HG03139 (cell line): Measurements from ENCODE around the gene SLC39A5.
"Not testable (repeated sequence)": the region's sequence is repeated elsewhere in the genome, so short reads cannot be mapped to it uniquely, and the experiment has no call there.

Experiments used
- ATAC-seq: cut with Tn5 transposase; IDR thresholded peaks from one replicate; pipeline ENCODE4 v1.9.1; 2021; ENCODE audit not compliant: unreplicated experiment

SLC39A5 gene

DNA sequence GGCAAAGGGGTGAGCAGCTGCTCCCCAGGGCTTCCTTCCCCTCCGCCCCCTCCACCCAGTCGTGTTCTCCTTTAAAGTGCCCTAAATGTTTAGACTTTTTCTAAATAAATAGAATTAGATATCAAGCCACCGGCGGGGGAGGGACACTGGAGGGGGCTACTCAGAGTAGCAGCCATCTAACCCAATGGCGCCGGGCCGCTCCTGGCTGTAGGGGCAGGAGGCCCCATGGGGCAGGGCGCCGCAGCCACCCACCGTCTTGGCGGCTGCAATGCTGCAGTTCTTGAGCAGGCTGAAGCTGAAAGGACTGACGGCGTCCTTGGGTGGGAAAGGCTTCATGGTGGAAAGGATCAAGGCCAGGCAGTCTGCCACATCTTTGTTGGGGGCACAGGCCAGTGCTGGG, 13.1 kb downstream of the SLC39A5 start:
- no peak for ATAC-seq

DNA sequence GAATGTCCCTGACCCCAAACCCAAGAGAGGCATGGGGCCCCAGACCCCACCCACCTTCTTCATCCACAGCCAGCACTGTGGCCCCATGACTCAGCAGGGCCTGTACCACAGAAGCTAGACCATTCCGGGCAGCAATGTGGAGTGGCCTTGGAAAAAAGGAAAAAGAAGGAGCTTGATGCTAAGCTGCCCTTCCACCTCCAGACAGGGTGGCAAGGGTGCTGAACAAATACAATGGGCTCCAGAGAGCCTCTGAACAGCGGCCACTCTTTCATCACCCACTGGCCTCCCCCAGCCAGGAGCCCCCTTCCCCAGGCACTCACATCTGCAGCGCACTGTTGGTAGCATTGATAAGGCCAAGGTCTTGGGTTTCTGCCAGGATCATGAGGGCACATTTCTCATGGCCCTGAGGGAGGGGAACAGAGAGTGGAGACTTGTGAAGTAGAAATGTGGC, 13.9 kb downstream of the SLC39A5 start:
- no peak for ATAC-seq

DNA sequence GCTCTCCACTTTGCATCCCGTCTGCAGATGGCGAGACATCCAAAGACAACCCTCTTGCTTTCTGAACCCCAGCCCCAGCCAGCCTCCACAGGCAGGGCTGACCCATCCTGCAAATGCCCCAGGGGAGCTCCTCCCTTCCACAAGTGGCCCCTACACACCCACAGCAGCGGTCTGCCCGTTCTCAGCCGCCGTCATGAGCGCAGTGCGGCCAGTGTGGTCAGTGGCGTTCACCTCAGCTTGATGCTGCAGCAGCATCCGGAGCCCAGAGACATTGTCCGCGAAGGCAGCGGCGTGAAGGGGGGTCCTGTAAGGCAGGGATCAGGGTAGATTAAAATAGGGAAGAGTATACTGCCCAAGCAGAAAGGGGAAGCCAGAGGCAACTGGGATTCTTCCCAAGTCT, 14.6 kb downstream of the SLC39A5 start:
- ATAC-seq, result no peak

DNA sequence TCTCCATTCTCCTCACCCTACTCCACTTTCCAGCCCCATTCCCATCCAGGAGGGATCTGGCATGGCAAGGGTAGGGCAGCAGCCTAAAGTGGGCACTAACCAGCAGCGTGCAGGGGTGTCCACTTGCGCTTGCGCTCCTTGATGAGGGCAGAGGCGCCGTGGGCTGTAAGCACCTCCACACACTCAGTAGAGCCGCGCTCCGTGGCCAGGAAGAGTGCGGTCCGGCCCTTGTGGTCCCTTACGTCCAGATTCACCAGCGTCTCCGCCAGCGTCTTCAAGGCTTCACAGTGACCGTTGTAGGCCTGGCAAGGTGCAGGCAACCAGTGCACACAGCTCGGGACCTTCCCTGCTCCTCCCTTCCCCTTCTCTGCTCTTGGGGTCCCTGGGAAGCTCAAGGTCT, 18.1 kb downstream of the SLC39A5 start:
- ATAC-seq, result no peak

DNA sequence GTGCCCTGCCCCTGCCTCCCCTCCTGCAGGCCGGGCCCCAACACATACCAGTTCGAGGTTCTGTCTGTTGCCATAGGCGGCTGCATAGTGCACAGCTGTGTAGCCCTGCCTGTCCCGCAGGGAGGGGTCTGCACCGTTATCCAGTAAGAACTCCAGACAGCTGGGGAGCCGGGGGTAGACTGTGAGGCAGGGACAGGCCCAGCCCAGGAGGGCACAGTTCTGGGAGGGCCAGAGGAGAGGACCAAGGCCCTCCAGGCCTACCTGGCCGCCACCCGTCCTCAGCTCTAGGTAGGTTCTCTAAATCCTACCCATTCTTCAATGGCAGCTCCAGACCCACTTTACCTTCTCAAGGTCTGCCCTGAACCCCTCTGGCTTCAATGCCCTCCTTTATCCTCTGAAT, 18.9 kb downstream of the SLC39A5 start:
- no peak for ATAC-seq

DNA sequence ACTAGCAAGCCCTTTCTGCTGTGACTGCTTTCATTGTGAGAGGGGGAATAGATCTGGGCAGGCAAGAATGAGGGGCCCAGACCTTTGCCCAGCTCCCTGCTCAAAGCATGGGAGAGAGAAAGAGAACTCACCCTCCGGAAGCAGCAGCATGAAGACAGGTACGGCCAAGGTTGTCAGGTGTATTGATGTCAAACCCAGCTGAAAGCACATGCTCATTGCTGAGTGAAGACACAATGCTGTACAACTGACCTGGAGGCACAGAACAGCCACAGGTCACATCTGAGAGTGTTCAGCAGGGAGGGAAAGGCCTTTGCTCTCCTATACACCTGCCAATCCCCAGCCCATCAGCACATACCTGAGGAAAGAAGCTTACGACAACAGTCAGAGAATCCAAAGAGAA, 22.8 kb downstream of the SLC39A5 start:
- no peak for ATAC-seq

DNA sequence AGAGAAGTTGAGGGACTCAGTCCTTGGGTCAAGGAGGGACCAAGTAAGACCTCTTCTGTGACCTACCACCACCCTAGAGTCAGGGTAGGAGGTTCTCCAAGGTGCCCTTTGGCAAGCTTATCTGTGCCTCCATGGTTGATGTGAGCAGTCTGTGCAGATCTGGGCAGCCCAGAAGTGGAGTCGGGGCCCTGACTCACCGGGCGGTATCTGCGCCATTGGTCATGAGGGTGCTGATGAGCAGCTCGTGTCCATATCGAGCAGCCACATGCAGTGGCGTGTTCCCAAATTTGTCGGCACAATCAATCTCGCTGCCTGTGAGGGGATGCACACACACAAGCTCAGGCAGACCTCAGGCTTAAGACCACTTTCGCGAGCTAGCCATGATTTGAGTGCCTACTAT, 23.2 kb downstream of the SLC39A5 start:
- no peak for ATAC-seq

DNA sequence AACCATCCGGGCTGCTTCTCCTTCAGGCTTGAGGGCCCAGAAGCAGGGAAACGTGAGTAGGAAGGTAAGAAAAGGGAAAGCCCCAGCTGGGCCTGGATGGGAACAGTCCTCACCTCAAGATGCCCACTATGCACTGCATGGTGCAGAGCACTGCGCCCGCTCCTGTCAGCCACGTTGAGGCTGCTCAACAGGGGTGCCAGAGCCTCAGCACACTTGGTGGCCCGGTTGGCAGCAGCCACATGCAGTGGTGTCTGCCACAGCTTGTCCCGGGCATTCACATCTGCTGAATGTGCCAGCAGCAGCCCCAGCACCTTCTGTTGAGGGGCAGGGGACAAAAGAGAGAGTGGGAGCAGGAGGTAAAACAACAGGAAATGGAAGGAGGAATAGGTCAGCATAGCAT, 25.8 kb downstream of the SLC39A5 start:
- no peak for ATAC-seq

DNA sequence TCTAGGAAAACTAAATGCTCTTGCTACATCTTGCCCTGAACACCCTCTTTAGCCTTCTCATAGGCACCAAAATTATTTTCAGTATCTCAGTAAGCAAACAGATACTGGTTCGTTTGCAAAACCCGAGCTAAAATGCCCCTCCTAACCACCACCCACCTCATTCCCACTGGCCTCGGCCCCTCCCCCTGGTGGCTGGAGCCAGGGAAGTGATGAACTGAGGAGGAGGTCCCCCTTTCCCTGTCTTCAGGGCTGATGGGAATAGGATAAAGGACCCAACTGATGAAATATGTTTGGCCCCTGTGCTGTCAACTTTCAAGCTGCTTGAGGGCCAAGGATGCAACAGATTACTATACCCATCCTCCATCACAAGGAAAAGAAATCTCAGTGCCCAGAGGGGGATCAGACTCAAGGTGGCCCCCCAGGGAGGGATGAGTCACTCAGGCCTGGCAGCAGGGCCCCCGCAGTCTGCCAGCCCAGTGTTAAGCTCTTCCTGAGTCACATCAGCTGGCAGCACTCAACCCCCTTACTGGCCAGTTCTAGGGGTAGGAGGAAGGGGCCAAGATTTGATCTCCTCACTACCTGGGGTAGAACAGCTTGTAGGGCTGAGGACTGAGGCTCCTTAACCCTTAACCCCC, 26.6 kb downstream of the SLC39A5 start:
- ATAC-seq, result no peak

DNA sequence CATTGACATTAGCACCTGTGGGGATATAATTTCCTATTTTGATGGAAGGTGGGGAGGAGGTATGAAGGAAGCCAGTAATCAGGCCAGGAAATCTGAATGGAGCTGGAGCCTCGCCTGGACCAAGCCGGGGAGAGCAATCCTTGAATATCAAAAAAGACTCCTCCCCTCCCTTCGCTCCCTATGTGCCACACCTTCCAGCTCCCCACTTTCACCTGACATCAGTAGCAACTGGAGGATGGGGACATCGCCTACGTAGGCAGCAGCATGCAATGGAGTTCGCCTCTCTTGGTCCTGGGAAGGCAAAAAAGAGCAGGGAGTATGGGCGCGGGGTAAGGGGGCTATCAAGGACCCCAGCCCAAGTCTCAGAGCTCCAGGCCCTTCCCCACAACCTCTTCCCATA, 27.2 kb downstream of the SLC39A5 start:
- ATAC-seq, result no peak

DNA sequence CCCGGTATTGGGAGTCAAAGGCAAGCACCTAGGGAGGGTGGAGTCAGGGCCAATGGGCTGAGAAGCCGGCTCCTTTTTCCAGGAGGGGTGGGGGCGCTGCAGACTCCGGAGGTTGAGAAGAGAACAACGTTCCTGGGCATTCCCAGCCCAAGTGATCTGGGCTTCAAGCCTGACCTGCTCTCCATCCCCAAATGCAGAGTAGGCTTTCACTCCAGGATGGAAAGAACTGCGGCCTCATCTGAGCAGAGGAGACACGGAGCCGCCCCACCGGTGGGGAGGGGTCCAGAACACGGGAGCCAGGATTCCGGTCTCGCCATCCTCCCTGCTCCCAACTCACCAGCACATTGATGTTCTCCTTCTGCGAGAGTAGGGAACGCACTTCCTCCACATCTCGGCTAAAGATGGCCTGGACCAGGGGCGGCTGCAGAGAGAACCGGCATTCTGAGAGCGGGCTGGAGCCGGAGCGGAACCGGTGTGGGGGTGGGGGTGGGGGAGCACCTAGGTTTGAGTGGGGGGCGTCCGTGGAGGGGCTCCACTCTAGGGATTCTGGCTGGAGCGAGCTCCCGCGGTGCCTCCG, 27.7 kb downstream of the SLC39A5 start:
- no peak for ATAC-seq

DNA sequence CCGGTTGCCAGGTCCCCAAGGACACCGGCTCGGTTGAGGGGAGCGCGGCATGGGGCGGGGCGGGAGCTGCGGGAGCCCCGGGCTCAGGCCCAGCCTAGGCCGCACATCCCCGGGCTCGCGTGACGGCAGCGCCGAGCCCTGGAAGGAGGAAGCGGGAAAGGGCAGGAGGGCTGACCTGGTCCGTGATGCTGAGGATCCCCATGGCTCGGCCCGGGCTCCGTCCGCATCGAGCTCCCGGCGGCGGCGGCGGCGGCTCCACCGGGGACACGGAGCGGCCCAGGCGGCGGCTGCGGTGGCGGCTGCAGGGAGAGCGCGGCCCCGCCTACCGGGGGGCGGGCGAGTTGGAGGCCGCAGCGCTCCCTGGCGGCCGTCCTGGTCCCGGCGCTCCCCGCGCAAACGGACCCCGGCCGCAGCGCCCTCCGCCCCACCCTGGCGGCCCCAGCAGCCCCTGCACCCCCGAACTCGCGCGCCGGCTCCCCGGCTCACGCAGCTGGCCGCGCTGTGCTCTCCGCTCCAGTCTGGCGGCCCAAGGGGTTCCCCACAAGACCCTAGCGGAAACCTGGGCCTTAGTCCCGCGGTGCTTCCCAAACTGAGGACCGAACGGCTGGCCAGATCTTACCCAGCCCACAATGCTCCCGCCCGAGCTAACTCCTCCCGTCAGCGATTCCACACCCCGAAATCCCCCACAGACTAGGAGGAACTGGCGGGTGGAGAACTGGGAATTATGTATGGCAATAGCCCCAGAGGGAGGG, 28.4 kb downstream of the SLC39A5 start, which contains the start of gene ANKRD52:
Gene ANKRD52 (minus strand): TSS at position 317 of the 752 bp plus-strand sequence. CDS start 115 bp downstream, at position 202.
- ATAC-seq, result peak; percentile 94

DNA sequence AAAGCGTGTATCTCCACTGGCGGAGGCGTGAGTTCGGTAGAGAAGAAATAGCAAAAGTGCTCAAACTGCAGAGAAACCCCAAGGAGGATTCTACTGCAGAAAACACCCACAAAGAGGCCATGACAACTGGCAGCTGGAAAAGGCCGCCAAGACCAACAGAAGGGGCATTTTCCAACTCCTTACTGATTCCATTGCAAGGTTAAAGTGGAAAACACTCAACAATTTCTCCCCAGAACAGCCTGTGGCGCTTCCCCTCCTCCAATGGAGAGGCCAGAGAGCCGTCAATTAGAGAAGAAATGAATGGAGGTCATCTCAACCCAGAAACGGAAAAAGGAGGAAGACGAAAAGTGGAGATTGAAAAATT, 29.0 kb downstream of the SLC39A5 start:
- no peak for ATAC-seq

DNA sequence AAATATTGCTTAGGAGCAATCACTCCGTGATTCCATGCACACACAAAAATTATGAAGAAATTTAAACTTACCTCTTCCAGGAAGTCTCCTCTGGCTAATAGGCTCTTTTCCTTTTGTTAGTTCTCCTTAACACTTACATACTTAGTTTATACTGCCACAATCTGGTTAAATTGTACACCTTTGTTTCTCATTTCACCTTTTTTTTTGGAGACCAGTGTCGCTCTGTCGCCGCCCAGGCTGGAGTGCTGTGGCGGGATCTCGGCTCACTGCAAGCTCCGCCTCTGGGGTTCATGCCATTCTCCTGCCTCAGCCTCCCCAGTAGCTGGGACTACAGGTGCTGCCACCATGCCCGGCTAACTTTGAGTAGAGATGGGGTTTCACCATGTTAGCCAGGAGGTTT, 30.5 kb downstream of the SLC39A5 start:
- ATAC-seq, result no peak

DNA sequence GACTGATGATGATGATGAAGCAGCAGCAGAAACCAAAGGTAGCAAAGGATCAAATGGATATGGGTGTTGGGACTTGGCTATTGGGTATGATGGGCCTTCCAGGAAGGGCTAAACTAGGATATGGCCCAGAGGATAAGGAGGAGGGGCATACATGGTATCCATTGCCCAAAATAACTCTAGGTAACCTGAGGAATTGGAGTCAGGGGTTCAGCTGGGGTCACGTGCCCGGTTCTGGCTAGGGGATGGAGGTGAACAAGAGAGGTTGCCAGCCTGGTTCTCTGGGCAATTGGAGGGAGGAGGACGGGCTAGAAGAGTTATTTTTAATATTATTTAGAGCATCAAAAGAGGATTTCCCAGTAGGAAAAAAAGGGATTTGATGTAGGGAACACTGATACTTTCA, 31.1 kb downstream of the SLC39A5 start:
- ATAC-seq, result no peak

DNA sequence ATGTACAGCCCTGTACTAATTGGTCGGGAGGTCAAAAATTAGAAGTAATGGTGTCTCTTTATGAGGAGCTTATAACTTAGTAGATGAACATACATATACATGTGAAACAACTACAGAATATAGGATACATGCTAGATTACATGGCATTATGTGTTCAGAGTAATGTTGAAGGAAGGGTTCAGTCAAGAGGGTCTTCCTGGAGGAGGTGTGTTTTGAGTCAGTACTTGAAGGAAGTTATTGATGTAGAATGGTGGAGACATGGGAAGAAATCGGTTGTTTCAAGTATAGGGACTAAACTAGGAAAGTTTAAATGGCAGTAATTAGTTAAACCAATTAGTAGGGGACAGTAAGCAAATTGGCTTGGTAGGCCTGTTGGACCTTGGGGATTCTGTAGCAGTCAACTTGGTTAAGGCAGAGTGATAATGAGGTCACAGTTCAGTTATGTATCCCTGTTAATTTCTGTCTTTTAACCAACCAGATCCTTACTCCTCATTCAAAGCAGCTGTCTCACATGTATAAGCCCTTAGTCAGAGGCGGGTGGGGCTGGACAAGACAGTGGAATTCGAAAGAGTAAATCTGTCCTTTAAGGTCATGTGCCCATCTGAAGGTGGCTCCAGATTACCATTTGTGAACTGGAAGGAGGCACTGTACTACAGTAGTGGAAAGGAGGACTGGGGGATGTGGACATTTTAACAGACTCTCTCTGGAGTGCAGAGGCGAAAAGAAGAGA, 31.8 kb downstream of the SLC39A5 start:
- ATAC-seq, result no peak

DNA sequence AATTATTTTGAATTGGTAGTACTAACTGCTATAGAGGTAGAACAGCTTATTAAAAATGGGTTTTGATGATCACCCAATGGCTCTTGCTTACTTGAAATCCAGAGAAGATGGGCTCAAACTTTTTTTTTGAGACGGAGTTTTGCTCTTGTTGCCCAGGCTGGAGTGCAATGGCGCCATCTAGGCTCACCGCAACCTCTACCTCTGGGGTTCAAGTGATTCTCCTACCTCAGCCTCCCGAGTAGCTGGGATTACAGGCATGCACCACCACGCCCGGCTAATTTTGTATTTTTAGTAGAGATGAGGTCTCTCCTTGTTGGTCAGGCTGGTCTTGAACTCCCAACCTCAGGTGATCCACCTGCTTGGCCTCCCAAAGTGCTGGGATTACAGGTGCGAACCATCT, 33.1 kb downstream of the SLC39A5 start:
- ATAC-seq, result not testable (repeated sequence)

DNA sequence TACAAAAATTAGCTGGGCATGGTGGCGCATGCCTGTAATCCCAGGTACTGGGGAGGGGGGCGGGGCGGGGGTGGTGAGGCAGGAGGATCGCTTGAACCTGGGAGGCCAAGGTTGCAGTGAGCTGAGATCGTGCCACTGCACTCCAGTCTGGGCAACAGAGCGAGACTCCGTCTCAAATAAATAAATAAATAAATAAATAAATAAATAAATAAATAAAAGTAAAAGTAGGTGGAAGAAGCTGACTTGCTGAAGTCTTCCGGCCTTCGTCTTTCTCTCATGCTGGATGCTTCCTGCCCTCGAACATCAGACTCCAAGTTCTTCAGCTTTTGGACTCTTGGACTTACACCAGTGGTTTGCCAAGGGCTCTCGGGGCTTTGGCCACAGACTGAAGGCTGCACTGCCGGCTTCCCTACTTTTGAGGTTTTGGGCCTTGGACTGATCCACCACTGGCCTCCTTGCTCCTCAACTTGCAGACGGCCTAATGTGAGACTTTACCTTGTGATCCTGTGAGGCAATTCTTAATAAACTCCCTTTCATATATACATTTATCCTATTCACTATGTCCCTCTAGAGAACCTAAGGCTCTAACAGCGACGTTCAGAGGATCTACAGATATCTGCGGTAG, 36.3 kb downstream of the SLC39A5 start:
- not testable (repeated sequence) for ATAC-seq

DNA sequence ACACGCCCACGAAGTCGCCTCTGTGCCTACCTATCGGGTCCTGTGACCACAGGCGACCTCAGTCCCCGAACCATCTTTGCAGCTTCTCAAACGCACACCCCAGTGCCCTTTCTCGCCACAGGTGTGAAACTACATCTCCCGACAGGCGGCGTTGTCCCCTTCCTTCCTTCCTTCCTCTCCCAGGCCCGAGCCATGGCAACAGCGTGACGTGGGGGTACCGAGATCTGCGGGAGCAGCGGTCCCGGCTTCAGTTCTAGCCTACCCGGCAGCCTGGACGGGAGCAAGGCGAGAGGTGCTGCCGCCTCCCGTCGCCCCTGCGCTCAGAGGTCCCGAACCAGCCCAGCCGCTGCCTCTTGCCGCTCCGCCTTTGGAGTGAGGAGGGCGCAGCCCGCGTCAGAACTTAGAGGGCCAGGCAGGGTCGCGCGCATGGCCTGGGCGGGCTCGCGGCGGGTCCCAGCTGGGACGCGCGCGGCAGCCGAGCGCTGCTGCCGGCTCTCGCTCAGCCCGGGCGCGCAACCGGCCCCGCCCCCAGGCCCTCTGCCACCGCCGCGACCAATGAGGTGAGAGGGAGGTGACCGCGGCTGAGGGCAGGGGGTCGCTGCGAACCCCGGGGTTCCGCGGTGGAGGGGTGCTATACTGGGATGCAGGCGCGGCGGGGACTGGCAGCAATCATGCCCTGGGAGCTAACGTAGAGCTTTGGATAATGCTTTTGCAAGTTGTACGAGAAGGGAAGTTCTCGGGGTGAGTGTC, 37.0 kb downstream of the SLC39A5 start, which contains the start of gene COQ10A:
Gene COQ10A (plus strand): TSS at position 250 of the 750 bp plus-strand sequence. CDS start 177 bp downstream, at position 427.
- peak; percentile 84 for ATAC-seq

DNA sequence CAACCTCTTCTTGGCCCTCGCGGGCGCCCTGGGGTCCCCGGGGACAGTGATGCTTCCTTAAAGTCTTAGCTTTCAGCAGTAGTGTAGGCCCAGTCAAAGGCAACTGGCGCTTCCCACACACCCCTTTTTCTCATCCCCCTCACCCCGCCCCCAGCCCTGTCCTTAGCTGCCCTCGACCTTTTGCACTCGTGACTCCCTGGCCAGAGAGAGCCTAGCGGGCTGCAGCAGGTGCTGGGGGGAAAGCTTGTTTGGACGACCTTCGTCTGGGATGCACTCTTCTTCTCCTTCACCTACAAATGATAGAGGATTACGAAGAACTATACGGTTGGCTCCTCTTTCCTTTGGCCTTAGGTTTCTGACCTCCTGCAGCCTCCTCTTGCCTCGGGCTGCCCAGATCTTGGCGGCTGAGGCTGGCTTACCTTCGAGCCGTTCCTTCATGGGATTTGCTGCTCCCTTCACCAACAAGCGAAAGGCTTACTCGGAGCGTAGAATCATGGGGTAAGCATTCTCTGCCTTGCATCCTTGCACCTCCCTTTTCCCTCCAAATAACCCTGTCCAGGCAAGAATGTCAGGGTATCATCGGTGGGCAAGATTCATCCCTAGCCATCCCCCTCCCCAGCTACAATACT, 37.7 kb downstream of the SLC39A5 start:
- ATAC-seq, result peak; percentile 13
